HG03469 (cell line): ENCODE results near the gene COQ9.
"Not testable (repeated sequence)": the region's sequence is repeated elsewhere in the genome, so short reads cannot be mapped to it uniquely, and the experiment has no call there.

Experiments used
- ATAC-seq: cut with Tn5 transposase; IDR thresholded peaks from one replicate; pipeline ENCODE4 v1.9.1; 2021; ENCODE audit warnings: mild to moderate bottlenecking, moderate library complexity, moderate number of reproducible peaks; ENCODE audit not compliant: unreplicated experiment

COQ9 gene

DNA sequence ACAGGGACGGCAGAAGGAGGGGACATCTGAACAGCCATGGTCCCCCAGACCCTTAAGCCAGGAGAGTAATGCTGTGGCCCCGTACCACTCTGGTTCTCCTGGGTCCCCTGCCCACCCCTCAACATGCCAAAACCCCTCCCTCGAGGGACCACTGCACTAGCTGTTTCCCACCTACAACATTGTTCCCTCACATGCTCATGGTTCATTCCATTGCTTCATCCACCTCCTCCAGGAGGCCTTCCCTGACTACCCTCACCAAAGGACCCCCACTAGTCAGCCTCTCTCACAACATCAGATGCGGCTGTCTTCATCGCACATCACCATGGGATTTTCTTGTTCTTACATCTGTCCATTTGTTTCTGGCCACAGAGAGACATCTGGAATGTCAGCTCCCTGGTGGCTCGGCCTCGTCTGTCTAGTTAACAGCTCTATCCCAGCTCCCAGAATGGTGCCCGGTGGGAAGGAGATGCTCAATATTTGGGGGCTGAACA lies 37.3 kb downstream of the COQ9 start:
- ATAC-seq = no peak

DNA sequence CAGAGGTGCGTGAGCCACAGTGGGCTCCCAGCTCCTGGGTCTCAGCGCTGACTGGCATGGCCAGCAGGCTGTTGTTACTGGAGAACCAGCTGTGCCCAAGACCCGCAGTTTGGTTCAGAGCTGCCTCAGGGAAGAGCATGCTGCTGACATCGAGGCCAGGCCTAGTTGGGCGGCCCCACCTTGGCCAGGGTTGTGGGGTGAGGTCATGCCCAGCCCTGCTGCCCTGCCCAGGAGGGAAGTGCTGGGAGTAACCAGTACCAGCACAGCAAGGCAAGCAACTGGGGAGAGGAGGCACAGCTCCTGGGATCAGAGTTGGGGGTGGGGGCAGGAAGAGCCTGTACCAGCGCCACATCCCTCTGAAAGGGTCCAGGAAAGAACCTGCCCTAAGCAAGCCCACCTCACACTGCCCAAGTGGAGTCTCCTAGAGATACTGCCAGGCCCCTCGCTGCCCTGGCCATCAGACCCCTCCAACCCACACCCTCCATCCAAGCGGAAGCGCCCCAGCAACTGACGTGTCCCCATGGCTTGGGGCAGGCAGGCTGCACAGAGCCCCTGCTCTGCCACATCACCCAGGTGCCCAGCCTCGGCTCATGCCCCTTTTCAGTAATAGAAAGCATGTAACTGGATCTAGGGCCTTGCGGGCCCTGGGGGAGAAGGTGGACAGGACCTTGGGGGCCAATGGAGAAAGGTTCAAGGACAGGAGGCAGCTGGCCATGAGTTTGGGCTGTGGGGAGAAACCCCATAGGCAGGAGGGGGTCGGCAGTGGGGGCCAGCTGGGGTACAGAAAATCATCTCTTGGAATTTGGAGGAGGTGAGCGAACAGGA lies 38.0 kb downstream of the COQ9 start:
- no peak for ATAC-seq

DNA sequence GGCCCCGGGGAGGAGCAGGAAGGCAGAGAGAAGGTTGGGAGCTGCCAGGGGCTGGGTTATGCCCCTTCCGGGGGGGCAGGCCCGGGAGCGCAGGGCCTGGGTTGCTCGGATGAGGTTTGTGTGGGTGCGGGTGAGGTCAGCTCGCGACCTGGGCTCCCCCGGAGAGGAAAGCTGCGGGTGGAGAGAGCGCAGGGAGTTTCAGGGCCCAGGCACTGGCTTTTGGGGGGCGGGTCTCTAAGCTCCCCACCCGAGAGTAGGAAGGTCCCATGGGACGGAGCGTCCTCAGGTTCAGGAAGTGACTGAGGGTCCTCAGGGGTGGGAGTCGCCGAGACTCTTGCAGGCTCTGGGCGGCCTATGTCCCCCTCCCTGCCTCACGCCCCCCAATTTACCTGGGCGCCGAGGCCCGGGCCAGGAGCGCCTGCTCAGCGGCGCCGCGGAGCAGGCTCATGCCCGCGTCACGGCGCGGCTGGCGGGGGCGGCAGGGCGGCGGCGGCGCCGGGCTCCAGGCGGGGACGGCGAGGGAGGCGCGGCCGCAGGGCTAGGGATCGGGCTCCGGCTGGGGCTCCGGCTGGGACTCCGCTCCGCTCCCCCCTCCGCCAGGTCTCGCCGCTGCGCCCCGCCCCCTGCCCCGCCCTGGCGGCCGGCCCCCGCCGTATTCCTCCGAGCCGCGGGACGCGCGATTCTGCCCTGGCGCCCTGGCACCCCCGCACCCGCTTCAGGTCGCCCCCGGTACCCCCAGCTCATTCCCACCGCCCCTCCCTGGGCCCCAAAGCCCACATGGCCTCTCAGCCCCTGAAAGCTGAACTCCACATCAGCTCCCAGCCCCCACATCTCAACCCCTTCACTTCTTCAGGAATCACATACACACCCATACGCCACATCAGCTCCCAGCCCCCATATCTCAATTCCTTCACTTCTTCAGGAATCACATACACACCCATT lies 38.9 kb downstream of the COQ9 start, which contains the start of gene DOK4:
TSS of gene DOK4 (minus strand) at position 578 of the 942 bp plus-strand sequence. CDS start 6,986 bp downstream, outside the sequence.
- ATAC-seq = peak; percentile 52

DNA sequence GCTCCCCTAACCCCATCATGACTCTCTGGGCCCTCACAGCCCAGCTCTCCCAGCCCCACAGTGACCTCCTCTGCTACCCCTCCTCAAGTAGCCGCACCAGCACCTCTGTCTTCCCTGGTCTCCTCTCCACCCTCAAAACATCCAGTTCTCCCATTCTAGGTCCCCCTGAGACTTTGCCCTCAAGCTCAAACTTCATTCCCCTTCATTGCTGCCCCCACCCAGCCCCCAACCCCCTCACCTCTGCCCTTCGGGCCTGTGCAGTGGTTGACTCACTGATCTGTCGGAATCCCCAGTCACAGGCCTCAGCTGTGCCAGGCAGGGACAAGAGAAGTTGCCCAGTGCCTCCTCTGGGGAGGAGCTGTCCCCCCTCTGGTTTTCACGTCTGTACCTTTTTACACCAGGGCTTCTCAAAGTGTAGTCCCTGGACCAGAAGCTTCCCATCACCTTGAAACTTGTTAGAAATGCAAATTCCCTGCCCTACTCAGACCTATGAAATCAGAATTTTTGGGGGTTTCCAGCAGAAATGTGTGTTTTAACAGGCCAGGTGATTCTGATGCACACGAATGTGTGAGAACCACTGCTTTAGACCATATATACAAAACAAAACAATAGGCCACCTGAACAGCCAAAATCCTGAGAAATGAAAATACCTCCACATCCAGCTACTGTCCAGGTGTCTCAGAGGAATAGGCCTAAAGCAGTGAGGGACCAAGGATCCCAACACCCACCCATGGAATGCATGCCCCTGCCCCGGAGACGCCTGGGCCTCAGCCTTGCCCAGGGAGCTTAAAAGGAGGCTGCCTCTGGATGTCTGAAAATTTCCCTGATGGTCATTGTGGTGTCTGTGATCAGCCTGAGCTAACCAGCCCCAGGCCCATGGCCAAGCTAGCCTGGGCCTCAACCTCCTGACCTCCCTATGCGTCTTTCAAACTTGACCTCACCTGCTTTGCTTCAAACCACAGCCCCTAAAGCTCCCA lies 39.9 kb downstream of the COQ9 start:
- no peak for ATAC-seq

DNA sequence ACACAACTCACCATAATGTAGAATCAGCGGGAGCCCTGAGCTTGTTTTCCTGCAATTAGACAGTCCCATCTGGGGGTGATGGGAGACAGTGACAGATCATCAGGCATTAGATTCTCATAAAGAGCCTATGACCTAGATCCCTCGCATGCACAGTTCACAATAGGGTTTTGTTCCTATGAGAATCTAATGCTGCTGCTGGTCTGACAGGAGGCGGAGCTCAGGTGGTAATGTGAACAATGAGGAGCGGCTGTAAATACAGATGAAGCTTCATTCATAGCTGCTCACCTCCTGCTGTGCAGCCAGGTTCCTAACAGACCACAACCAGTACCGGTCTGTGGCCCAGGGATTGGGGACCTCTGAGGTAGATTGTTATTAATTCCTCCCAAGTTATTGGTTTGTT lies 42.0 kb downstream of the COQ9 start:
- no peak for ATAC-seq

DNA sequence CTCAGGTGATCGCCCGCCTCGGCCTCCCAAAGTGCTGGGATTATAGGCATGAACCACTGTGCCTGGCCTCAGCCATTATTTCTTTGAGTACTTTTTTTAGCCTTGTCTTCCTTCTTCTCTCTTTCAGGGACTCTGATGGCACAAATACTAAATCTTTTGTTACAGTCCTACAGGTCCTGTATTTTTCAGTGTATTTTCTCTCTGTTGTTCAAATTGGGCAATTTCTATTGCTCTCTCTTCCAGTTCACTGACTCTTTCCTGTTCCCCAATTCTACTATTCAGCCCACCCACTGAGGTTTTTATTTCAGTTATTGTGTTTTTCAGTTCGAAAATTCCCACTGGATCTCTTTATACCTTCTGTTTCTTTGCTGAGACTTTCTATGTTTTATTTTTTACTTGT lies 46.5 kb downstream of the COQ9 start:
- ATAC-seq = no peak

DNA sequence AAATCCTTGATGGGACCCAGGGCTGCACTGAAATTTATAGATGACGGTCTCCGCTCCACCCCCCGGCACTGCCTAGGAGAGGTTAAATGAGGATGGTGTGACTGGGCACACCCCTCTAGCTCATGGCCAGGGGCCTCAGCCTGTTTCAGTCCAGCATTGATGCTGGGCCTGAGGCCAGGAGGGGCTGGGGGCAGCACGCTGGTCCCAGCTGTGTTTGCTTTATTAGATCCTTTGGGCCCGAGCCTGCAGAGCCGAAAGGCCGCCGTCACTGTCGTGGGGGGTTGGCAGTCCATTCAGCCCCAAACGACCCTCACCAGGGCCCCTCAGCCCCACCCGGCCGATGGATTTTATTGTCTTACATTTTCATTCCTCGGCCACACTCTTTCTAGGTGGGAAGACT lies 49.8 kb downstream of the COQ9 start:
- no peak for ATAC-seq

DNA sequence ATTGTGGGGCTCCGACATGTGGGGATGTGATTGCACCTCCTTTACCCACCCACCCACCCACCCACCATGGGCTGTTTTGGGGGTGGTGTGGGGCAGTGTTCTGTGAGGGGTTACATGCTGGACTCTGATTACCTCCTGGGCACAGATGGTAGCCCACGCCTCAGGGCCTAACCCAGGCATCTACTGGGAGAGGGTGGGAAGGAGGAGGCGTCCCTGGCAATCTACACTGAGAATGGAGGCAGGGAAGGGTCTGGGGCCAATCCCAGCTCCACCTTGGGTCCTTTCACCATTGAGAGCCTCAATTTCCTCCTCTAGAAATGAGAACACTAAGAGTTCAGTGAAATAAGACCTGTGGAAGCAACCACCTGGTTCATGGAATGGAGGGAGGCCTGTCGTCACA lies 50.8 kb downstream of the COQ9 start:
- no peak for ATAC-seq

DNA sequence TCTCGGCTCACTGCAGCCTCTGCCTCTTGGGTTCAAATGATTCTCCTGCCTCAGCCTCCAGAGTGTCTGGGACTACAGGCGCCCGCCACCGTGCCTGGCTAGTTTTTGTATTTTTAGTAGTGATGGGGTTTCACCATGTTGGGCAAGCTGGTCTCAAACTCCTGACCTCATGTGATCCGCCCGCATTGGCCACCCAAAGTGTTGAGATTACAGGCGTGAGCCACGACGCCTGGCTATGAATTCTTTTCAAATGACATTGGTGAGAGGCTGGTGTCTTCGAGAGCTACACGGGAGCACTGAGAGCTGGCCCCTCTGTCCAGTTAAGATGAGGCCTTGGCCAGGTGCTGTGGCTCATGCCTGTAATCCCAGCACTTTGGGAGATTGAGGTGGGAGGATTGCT lies 52.7 kb downstream of the COQ9 start:
- ATAC-seq = not testable (repeated sequence)

DNA sequence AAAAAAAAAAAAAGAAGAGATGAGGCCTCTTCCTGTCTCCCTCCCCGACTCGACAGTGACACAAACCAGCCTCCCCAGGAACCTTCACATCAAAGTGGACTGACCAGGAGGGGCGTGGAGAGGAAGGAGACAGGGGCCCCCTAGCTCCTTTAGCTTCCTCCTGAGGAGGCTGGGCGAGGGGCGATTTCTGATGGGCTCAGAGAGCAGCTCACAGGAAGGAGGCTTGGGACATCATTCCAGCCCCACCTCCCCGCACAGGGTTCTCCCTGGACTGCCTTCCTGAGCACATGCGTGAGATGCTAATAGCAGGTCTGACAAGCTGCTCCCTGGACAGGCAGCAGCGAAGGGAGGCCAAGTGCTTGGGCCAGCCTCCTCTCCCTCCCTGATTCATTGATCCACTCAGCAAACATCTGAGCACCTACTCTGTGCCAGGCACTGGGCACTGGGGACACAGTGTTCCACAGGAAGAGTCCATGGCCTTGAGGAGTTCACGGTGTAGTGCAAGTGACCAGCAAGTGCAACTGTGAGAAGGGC lies 53.4 kb downstream of the COQ9 start:
- ATAC-seq = no peak

DNA sequence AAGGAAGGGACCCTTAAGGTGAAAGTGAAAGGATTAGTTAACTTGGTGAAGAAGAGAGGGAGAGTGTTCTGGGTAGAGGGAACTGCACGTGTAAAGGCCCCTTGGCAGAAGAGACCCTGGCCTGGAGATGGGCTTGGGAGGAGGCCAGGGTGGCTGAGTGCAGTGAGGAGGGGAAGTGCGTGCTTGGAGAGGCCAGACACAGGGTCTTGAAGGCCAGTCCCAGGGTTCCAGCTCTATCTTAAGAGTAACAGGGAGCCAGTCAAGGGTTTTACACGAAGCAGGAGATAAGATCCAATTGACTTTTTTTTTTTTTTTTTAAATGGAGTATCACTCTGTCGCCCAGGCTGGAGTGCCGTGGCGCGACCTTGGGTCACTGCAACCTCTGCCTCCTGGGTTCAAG lies 54.2 kb downstream of the COQ9 start:
- ATAC-seq = no peak

DNA sequence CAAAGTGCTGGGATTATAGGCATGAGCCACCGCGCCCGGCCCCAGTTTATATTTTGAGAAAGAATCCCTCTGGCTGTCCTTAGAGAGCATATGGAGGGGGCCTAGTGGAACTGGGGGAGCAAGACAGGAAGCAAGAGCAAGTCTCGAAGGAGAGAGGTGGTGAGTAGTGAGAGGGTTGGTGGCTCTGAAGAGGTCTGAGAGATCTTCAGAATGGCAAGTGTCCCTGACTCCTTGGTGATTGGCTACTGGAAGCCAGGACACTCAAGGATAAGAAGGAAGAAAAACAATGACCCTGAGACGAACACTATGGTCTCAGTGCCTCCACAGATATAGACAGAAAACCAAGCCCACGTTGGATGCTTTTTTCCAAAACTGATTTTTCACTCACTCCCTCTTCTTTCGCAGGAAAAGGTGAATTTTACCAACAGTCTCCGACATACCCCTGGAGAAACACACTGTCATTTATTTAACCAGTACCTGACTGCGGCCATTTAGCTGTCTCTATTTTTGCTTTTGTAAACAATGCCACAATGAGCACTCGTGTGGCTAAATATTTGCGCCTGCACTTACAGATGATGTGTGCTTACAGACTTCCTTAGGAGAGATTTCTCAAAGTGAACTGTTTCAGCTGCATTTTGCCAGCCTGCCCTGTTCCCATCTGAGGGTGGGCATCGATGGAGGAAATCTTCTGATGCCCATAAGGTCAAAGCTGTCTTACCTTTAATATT lies 54.9 kb downstream of the COQ9 start:
- ATAC-seq = no peak

DNA sequence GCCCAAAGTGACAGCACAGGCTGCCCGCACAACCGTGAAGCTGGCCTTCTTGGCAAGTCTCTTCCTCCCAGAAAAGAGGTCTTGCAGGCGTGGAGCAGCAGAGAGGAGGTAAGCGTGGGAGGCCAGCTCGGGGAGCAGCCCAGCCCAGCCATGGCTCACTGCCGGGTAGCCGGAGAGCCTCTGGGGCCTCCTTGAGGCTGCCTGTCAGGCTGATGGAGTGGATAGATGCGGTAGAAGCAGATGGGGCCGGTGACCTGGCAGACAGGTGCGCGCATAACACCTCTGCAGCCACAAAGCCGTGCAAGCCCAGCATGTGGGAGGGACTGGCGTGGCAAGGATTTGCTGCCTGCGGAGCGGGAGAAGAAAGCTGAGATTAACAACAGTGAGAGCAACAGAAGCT lies 56.1 kb downstream of the COQ9 start:
- ATAC-seq = no peak

DNA sequence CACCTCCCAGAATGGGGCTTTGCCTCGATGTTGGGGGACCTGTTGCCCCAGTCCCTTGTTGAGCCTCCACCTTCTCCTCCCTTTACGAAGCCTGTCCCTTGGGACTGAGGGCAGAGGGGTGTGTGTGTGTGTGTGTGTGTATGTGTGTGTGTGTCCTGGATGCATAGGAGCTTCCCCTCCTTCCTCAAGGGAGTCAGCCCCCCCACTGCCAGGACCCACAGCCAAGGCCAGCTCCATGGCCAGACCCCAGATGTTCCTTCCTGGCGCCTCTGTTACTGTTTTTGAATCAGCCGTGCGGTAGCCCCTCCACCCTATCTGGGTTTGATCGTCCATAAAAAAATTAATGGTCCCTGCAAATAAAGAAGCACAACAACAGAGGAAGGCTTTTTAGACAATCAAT lies 56.7 kb downstream of the COQ9 start:
- no peak for ATAC-seq

DNA sequence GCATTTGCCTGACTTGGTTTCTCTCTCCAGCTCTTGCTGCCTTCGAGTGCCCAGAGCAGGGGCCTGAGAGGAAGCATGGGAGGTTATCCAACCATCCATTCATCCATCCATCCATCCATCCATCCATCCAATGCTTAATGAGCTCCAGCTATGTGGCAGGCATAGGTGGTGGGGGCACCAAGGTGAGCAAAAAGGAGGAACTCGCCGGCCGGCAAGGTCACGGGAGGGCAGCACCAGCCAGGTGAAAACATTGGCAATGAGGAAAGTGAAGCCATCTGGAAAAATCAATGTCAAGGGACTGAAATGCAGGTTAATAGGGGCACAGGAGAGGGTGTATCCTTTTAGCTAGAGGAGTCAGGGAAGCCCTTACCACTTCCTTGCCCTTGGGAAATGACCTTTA lies 57.2 kb downstream of the COQ9 start:
- no peak for ATAC-seq

DNA sequence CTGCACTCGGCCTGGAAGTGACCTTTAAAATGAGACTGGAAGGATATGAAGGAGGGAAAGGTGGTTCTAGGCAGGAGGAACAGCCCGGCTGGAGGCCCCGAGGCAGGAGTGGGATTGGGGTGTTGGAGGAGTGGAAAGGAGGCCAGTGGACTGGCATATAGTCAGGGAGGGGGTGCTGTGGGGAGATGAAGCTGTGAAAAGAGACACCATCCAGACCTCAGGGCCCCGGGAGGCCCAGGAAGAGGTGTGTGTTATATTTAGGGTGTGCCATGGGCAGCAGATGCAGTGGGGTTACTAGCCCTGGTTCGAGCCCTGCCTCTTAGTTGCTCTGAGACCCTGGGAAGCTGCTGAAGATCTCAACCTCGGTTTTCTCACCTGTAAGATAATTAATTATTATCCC lies 57.9 kb downstream of the COQ9 start:
- no peak for ATAC-seq

DNA sequence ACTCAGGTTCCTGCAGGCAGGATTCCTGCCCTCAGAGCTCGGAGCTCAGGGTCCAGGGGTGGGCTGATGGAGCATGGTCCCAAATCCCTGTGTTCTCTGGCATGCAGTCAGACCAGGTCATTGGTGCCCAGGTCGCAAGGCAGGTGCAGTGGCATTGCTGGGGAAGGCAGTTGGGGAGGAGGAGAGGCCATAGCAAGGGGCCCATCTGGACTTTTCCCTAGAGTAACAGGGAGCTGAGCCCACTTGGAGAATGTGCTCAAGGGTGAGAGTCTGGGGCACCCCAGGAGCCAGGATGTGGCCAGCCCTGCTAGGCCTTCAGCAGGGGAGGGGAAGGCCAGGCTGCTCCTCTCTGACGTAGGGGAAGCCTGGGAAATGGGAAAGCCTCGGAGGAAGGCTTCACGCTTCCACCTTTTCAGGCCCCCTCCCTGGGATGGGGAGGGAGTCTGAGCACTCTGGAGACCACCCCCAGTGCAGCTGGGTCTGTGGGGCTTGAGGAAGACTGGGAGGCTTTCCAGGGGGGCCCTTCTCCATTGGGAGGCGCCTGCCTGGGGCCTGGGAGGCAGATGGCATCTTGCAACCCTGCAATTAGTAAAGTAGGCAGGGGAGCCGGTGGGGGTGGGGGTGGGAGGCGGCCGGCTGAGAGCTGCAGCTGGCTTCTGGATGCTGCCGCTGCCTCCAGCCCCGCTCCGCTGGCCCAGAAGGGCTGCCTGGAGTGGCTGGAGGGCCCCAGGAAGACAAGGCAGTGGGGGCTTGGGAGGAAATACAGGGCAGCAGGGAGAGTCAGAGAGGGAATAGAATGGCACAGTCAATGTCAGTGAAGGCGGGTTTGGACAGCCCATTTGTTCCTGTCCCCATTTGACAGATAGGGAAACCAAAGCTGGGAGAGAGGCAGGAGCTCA lies 60.1 kb downstream of the COQ9 start:
- ATAC-seq = no peak

DNA sequence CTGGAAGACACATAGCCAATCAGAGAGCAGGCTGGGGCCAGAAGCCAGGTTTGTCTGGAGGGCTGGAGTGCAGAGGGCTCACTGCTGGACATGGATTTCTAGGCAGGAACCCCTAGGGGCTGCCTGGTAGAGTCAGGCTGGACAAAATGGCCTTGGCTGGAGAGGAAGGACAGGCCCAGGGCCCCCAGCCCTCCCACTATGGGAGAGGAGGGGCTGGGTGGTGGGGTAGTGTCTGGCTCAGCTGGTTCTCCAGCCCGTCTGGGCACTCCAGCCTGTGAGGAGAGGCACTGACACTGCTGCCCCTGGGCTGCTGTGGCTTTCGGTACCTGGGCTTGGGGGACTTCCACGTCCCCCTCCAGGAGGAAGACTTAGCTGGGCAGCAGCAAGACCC lies 60.8 kb downstream of the COQ9 start:
- no peak for ATAC-seq
